ENCODE data around the gene USP53.
"Not testable (repeated sequence)": the region's sequence is repeated elsewhere in the genome, so short reads cannot be mapped to it uniquely, and the experiment has no call there.

The USP53 gene

GRCh38 chr4:119279945-119280344 is 67.4 kb downstream of the USP53 start:
- not testable (repeated sequence) for DNase-seq

DNA sequence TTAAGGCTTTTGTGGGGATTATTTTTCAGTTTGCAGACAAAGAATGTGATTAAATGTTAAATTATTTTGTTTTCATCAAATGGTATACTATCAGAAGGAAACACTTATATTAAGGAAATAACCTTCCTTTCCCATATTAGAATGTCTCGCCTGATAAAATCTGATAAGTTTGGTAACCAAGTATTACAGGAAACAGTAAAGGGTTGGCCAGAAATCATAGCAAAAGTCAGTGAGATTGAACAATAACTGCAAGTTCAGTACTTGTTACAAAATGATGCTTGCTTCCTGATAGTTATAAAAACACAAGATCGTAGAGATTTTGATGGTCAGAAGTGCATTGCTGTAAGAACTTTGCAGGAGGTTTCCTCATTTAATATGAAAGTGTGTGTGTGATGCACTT is 68.9 kb downstream of the USP53 start:
- no peak for DNase-seq

DNA sequence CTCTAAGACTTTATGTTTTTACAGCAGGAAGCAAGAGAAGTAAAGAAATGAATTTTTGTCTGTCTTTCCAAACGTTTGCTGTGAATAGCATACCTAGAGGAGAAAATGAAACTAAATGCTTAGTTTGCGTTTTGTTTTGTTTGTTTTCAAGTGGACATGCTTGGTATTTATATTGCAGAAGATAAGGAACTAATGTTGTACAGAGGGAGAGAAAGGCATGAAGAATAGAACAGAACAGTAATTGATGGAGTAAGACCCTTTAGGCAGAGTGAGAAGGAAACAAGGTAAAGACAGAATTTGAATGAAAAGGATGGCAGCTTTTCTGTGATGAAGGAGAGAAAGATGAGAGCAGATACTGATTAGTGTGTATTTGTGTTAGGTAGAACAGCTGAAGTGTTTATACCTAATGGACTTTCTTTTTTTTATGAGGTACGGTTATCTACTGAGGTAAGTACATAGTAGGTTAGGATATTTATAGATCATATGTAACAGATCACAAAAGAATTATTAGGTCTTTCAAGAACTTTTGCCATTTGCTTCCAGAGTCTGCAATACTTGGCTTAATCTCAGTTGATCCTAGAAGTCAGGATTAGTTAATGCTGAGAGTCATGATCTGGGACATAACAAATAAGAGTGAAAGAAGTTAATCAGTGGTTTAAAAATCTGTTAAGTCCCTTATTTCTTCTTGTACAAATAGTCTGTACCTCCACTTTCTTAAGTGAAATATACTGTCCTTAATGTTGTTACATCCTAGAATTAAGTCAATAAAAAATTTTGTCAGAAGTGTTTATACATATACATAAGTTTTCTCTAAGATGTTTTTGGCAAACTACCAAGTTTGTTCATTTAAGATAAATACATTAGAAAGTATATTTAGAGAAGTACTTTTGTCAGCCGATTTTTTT is 72.6 kb downstream of the USP53 start:
- DNase-seq: peak; percentile 6

GRCh38 chr4:119286377-119287002 is 74.0 kb downstream of the USP53 start:
- DNase-seq: peak; percentile 81

DNA sequence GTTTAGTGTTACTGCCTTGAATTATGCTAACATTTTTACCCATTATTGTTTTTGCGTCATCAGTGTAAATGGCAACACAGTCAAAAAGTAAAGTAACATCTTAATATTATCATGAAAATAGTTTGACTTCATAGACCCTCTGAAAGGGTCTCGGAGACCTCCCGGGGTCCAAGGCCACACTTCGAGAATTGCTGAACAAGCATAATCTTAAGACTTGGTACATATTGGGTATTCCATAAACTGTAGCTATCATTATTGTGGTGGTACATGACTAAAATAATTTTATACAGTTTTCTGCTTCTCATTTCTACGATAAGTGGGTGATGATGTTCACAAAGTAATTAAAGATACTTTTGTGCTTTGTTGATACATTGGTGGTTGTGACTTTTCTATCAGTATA is 76.8 kb downstream of the USP53 start:
- DNase-seq: no peak

- DNase-seq: no peak
Measured at GRCh38 chr4:119290598-119290997, 78.1 kb downstream of the USP53 start.

DNA sequence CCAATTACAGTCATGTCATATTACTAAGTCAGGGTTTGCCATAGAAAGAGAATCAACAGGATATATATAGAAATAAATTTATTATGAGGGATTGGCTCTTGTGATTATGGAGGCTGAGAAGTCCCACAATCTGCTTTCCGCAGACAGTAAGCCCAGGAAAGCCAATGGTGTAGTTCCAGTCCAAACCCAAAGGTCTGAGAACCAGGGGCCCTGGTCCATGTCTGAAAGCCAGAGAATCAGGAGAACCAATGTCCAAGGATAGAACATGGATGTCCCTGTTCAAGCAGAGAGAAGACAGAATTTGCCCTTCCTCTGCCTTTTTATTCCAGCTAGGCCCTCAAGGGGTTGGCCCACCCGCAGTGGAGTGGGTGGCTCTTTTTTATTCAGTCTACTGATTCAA is 83.8 kb downstream of the USP53 start:
- DNase-seq: no peak

GRCh38 chr4:119297795-119298194 is 85.3 kb downstream of the USP53 start:
- no peak for DNase-seq

DNA sequence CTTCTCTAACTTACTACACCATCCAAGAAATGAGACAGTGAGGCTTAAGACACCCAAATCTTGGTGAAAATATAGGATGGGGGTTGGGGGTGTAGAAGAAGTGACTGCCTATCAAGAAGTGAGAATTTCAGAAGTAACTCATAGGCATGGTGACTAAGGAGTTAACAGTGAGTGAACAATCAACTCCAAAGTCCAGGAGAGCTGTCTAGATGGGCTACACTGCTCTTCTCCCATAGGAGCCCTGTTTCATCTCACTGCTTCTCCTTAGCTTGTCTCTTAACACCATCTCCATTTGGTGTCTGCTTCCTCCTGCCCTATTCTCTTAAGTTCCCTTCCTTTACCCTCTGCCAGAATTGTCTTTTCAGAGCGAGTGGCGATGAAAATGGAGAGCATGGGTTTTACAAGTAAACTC is 86.8 kb downstream of the USP53 start:
- peak; percentile 12 for DNase-seq

DNA sequence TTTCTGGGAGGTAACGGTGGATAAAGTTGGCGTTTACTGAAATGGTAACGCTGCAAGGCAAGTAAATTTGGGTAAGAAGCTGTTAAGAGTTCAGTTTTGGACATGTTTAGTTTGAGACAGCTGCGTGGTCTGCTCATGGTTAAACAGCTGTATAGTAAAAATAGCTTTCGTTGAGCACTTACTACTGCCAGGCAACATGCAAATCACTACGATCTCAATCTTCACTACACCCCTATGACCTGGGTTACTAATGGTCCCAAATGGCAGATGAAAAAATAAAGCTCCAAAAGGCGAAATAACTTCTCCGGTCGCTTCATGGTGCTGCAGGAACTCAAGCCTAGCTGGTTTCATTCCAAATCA is 87.2 kb downstream of the USP53 start:
- DNase-seq: no peak

GRCh38 chr4:119300101-119300978 is 87.8 kb downstream of the USP53 start:
- peak; percentile 93 for DNase-seq

DNA sequence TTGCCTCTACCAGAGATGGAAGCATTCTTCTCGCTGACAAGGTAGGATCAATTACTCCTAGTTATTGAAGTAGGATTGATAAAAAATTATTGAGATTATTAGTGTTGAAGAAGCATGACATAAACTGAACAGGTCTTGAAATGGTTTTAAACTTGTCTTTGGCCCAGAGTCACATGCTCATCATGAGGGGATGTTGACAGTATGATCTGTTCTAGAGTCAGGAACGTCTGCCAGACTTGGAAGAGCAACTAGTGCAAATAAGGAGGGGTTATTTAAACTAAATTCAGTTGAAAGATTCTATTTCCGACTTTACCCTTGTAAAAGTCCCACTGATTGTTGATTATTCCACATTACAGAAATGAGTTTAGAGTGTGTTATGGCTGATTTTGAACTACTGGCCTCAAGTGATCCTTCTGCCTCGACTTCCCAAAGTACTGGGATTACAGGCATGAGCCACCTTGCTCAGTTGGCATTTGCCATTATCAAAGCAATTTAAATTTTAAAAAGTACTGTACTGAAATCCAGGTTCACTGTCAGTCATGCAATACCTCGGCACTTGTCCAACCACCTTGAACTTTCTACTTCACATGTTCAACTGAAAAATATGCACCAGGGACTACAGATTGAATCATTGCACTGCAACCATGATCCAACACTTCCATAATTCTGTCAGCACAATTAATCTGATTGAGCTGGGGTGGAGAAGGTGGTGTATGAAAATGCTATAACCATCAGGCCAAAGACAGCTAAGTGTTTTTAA is 89.7 kb downstream of the USP53 start:
- DNase-seq: no peak

GRCh38 chr4:119303587-119304305 is 91.2 kb downstream of the USP53 start:
- DNase-seq: no peak

- no peak for DNase-seq
Measured at GRCh38 chr4:119304431-119304830, 91.9 kb downstream of the USP53 start.

DNA sequence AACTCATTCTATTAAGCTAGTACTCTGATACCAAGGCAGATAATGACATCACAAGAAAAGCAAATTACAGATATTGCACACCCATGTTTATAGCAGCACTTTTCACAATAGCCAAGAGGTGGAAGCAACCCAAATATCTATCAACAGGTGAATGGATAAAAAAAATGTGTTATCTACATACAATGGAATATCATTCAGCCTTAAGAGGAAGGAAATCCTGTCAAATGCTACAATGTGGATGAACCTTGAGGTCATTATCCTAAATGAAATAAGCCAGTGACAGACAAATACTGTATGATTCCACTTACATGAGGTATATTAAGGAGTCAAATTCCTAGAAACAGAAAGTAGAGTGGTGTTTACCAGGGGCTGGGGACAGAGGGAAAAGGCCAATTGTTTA is 95.1 kb downstream of the USP53 start:
- no peak for DNase-seq

- DNase-seq: no peak
Measured at GRCh38 chr4:119310826-119311225, 98.3 kb downstream of the USP53 start.

DNA sequence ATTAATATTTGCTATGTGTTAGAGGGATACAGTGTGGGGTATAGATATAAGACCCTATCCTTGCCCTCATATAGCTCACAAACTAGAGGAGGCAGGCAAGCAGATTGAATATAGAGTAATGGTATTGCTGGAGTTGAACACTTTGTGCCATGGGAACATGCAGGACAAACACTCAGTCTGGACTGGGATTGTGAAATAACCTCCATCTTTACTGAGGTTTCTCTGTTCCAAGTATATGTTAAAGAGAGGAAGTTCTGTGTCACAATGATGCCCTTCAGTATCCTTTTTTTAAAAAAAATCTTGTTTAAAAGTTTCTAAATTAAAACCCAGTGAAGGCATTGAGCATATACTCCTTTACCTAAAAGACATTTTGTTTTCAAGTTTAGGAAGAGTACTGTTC is 100.7 kb downstream of the USP53 start:
- DNase-seq: no peak

DNA sequence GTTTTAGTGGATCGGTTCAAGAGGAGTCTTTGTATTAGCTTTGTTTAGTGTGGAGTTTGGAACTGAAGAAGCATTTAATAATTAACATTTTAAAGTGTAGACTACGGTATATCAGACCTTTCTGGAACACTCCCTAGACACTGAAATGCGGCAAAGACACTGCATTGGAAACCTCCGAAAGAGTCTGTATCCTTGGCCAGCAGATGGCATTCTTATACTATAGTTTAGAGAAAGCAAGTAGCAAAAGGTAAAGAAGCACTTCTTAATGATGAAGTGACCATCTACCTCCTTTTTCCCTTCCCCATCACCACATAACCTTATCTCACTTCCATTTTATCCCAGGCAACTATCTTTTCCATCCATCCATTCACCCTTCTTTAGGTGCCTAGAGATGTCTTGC is 101.8 kb downstream of the USP53 start:
- peak; percentile 47 for DNase-seq

DNA sequence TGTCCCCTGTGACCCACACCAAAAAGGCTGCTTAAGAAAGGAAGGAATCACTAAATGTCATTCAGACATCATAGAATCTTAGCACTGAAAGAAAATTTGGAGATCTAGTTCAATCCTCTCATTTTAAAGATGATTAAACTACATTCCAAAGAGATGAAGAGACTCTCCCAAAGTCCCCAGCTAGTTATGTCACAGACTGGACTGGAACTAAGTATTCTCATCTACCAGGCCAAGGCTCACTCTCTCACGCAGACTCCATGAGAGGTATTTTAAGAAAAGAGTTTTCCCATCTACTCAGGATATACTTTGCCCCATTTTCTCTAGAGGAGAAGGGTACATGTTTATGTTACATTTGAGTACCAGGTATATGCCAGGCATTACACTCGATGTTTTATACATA is 102.5 kb downstream of the USP53 start:
- peak; percentile 46 for DNase-seq

- DNase-seq: peak; percentile 25
Measured at GRCh38 chr4:119317990-119318389, 105.5 kb downstream of the USP53 start.

DNA sequence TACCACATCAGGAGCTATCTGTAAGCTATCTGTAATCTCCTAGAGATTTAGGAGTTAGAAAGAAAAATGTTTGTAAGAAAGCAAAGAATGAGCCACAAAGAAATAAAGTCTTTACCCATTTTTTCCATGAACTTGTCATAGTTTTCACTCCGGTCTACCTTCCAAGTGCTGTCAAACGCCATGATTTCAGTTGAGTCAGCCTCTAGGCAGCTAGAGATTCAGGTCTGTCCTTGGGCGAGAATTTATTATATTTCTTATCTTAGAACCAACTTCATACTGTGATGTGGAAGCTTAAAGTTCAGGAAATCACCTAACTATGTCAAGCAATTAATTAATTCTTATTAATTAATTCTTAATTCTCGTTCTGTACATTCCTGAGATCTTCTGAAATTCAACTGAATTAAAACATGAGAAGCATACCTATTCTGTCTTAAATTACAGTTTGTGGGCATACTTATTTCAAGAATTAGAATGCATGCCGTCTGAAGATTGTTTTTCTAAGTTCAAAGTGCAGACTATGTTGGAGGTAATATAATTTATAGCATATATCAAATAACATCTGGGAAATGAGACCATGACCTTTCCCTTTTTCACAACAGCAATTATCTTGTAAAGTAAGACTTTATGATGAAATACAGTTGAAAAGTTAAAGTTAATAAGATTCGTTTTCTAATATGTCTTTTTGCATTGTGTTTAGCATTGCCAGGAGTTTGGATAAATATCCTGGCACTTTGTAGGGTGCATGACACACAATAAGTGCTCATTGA is 109.6 kb downstream of the USP53 start, which contains the start of gene FABP2:
Gene FABP2 (minus strand): TSS at position 218 of the 767 bp plus-strand sequence. CDS start 36 bp downstream, at position 182.
- DNase-seq: no peak

Measured in fibroblast of skin of right biceps (primary cell).